ENCODE measurements around the gene POR.

GRCh38 chr7:75966190-75966961 is 51.4 kb downstream of the POR start:
- TF ChIP-seq EZH2 (IDR thresholded peaks at IDR 0.05; ENCODE audit: borderline replicate concordance, low read depth, low read length, poor library complexity, severe bottlenecking) (no peak), CTCF (conservative IDR thresholded peaks at IDR 0.05; ENCODE audit: low read depth, low read length) (no peak)

Measured in A673 (cell line).